Measurements from ENCODE around the gene BRDT.
"Not testable (repeated sequence)": the region's sequence is repeated elsewhere in the genome, so short reads cannot be mapped to it uniquely, and the experiment has no call there.

BRDT gene

GRCh38 chr1:91993256-91993655, 44.1 kb downstream of the BRDT start:
- DNase-seq = no peak

DNA sequence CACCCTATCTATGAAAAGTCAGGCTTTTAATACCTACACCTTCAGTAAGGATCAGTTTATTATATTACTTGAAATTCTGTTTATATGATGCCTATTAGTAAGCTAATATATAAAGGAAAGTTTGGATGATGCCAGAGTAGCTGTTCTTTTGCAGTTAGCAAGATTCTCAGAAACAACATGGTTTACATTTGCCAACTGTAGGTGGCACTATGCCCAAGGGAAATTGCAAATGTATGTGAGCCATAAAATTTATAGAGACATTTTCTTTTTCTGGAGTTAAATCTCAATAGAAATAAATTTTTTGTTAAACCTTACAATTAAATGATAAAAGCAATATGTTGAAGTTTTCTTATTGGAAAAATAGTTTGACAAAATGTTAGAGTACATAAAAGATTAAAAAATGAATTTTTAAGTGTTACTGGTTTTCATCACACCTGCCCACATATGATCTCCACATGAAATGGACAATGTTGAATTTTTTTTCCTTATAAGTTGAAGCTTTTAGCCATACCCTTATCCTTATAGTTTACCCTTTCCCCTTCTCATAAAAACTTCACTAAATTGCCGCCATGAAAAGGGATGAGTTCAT, 48.5 kb downstream of the BRDT start:
- DNase-seq = peak; percentile 27

DNA sequence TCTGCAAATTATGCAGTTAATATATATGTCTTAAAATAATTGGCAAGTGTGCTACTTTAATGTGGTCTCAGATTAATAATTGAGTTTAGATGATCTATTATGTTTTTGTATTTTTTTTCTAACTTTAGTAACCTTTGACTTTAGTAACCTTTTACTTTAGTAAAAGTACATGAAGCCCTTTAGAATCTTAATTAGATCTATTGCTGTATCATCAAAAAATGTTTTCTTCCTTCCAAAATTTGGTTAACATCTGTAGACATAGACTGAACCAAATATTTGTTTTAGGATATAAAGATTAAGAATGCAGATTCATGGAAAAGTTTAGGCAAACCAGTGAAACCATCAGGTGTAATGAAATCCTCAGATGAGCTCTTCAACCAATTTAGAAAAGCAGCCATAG, 54.9 kb downstream of the BRDT start:
- DNase-seq = no peak

DNA sequence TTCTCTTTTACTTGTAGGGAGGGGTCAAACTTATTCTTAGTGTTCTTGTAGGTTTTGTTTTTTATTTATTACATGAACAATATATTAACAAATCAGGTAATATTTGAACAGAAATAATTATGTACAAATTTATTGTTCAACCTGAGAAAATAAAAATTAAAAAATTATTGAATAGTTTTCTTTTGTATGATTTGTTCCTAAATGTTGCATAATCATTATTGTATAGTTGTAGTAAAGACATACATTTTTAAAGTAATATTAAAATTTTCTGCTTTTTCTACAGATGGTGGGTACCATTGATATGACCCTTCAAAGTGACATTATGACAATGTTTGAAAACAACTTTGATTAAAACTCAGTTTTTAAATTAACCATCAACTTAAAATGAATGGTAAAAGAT, 64.7 kb downstream of the BRDT start:
- DNase-seq = no peak

- no peak for DNase-seq
Observed at GRCh38 chr1:92016720-92017316, 67.6 kb downstream of the BRDT start.

- DNase-seq = no peak
Observed at GRCh38 chr1:92017656-92018055, 68.5 kb downstream of the BRDT start.

DNA sequence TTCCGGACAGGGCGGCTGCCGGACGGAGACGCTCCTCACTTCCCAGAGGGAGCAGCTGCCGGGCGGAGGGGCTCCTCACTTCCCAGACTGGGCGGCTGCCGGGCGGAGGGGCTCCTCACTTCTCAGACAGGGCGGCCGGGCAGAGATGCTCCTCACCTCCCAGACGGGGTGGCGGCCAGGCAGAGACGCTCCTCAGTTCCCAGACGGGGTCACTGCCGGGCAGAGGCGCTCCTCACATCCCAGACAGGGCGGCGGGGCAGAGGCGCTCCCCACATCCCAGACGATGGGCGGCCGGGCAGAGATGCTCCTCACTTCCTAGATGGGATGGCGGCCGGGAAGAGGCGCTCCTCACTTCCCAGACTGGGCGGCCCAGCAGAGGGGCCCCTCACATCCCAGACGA, 76.8 kb downstream of the BRDT start:
- DNase-seq = not testable (repeated sequence)

GRCh38 chr1:92026806-92027205, 77.6 kb downstream of the BRDT start:
- no peak for DNase-seq

GRCh38 chr1:92029241-92029922, 80.2 kb downstream of the BRDT start:
- DNase-seq = no peak

DNA sequence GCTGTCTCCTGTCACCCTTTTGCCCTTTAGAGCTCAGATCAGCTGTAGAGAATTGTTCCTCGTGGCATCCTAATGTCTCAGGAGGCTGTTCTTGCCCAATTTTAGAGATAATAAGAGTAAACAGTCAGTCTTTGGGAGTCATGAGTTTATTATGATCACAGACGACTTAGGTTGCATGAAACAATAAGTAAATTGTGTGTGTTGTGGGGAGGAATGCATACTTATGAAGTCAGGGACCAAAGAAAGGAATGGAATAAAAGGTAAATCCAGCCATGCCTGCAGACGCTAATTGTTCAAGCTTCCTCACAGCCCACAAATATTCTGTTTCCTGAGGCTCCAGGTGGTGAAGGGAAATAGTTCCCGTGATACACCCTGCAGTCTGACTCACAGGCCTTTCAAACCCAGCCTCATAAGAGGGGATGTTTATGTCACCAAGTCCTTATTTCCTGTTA, 81.5 kb downstream of the BRDT start:
- no peak for DNase-seq

DNA sequence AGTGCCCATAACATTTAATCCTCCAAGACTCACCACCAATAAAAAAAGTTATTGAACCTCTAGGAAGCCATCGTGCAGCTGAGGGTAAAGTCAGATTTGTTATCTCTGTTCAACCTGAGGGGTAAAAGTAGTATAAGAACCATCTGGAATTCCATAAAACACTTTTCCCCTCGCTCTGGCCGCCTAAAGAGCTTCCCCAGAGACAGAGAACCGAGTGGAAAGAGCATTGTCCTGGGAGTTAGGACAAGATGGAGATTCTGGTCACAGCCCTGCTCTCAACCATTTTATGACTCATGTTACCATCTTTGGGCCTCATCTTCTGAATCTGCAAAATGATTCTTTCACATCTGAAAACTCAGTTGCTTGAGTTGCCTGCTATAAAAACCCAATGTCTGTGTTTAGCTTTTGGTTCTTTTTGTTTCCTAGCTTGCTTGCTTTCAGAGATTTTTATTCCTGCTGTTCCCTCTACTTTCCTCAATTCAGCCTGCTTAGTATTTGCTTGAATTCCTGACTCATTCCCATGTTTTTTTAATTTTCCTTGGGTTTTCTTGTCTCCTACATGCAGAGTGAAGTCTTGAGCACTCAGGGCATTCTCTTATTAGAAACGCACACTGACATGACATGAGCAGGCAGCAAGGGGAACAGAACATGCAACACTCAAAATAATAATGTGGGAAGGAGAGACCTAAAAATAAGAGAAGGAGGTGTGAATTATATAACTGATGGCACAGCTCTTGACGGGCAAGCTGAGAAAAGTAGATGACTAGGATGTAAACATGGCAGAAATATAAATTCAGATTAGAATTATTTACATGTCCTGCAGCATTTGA, 82.3 kb downstream of the BRDT start:
- DNase-seq = no peak

- DNase-seq = no peak
Observed at GRCh38 chr1:92037400-92037799, 88.2 kb downstream of the BRDT start.

DNA sequence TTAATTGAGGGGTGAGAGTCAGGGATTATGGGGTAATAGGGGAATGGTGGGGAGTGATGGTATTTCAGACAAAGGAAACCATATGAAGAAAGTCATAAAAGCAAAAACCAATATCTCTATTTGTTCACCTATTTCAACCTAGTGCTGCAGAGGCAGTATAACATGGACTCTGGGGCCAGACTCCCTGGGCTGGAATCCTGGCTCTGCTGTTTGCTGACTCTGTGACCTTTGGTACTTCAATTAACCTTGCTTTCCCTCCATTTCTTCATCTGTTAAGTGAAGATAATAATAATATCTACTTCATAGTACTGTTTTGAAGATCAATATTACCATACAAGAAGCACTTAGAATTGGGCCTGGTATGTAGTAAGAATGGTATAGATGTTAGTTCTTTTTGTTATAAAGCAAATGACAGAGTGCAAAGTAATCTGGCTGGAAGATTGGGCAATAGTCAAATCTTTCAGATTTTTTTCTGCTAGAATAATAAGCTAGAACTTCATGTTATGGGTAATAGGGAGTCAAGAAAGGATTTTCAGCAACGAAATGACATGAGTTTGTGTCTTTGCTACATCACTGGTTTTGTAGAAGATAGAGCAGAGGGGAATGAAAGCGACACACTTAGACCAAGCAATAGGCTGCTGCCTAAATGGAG, 89.6 kb downstream of the BRDT start:
- no peak for DNase-seq

- DNase-seq = no peak
Observed at GRCh38 chr1:92040971-92041370, 91.8 kb downstream of the BRDT start.

DNA sequence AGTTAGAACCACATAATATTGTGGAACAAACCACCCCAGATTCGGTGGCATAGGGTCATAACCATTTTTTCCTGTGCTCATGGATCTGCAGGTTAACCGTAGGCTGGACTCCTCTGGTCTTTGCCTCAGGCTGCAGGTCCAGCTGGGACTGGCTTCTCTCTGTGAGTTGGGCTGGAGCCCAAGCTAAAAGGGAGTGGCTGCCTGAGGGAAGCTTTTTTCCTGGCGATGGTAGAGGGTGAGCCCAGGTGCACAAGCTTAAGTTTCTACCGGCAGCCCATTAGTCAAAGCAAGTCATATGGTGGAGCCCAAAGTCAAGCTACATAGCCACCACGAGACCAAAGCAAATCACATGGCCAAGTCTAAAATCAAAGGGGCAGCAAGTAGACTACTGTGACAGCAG, 94.4 kb downstream of the BRDT start:
- no peak for DNase-seq

- no peak for DNase-seq
Observed at GRCh38 chr1:92045766-92046495, 96.7 kb downstream of the BRDT start.

GRCh38 chr1:92051948-92052347, 102.7 kb downstream of the BRDT start:
- no peak for DNase-seq

All from DMS79 treated with DMSO at 0.1 percent for 48 hours (cell line).